B cell (primary cell): ENCODE data around the gene ADAR.

Experiments
- CTCF ChIP-seq: fragments of 200-600 bp; IDR thresholded peaks from one replicate; pipeline ENCODE4 v1.8.0; 2022; ENCODE audit warnings: antibody characterized with exemption, mild to moderate bottlenecking
- EZH2 ChIP-seq: IDR thresholded peaks from 2 replicates; pipeline ENCODE4 v1.6.1; 2012; ENCODE audit warnings: borderline replicate concordance, low read depth, mild to moderate bottlenecking, moderate library complexity, low read length; ENCODE audit not compliant: insufficient read depth, poor library complexity, severe bottlenecking

DNA sequence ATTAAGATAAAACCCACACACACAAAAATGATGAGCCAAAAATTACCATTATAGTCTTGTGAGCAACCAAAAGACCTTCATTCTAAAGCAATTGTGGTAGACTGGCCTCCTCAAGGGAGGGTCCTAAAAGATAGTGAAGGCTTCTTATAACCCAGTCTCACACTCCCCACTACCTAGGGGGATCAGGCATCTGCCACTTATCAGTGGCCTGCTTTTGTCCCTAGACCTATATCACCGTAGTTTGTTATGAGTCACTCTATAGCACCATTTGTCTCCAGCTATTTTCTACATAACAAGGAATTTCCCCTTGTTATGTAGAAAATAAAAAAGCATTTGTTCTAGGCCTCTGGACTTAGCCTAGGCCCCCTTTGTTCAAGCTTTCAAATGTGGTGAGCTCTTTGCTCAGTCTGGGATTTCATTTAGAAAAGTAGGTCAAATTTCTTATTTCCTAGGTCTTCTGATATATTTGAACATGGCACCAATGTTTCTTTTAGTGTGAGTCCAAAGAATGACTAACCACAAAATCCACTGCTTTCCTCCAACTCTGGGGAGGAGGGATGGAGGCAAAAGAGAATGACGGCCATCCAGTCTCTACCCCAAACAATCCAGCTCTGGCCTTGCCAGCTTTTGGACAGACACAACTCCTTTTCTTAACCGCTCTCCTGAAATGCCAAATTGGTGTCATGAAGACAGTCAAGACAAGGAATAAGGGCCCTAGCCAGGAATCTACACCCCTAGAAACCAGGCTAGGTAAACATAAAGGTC is 8.9 kb downstream of the ADAR start:
- TF ChIP-seq EZH2 (no peak), CTCF (no peak)
